Peyer's patch (tissue), 4 donors: ENCODE data around the gene STAP2.

ENCODE experiments used
- CTCF ChIP-seq, 6 experiments: fragments of 450-650 bp in 4 of 6; fragments of 200-600 bp in 2 of 6; sonication (generic) in 1 of 6; IDR thresholded peaks; one replicate each; pipeline ENCODE4 v1.5.1; 2017 to 2019; ENCODE audit warnings: antibody characterized with exemption in 6 of 6, mild to moderate bottlenecking in 3 of 6, moderate library complexity in 1 of 6
- POLR2A ChIP-seq, 2 donors: fragments of 450-650 bp; IDR thresholded peaks; one replicate each; pipeline ENCODE4 v1.5.1; 2017; ENCODE audit warnings: antibody characterized with exemption in 2 of 2, mild to moderate bottlenecking in 2 of 2, moderate library complexity in 2 of 2

- TF ChIP-seq CTCF (IDR thresholded peaks at IDR 0.05) (no peak), POLR2A (IDR thresholded peaks at IDR 0.05) (no peak)
Observed at GRCh38 chr19:4334929-4335570, 3.6 kb downstream of the STAP2 start.
